Middle frontal gyrus (tissue), 1 donor: ENCODE results near the gene SNX15.

Experiments used
- DNase-seq: peaks from one replicate; pipeline ENCODE4 v3.0.0-alpha.2; 2015; ENCODE audit warnings: low spot score; ENCODE audit errors: extremely low spot score

The SNX15 gene

GRCh38 chr11:65083834-65084597 is 56.8 kb downstream of the SNX15 start, which contains the start of the genes CDCA5 and ZFPL1:
Gene CDCA5, minus strand, starts transcription at chr11:65084040. Its CDS starts 62 bp downstream, at chr11:65083978.
Gene ZFPL1, plus strand, starts transcription at chr11:65084222. Its CDS starts 477 bp downstream, at chr11:65084699.
- DNase-seq = peak; percentile 93

- DNase-seq = no peak
Measured at GRCh38 chr11:65084598-65085375, 57.5 kb downstream of the SNX15 start.

GRCh38 chr11:65085446-65085845 is 58.2 kb downstream of the SNX15 start:
- no peak for DNase-seq

- no peak for DNase-seq
Measured at GRCh38 chr11:65086809-65087208, 59.6 kb downstream of the SNX15 start.

- no peak for DNase-seq
Measured at GRCh38 chr11:65087216-65087615, 60.0 kb downstream of the SNX15 start.

GRCh38 chr11:65087827-65088226 is 60.6 kb downstream of the SNX15 start:
- no peak for DNase-seq

- no peak for DNase-seq
Measured at GRCh38 chr11:65089621-65090020, 62.4 kb downstream of the SNX15 start.
